HG02610 (cell line): ENCODE data around the gene NFATC1.

Source experiments
- ATAC-seq: cut with Tn5 transposase; IDR thresholded peaks from one replicate; pipeline ENCODE4 v1.9.1; 2021; ENCODE audit warnings: mild to moderate bottlenecking, moderate library complexity; ENCODE audit not compliant: unreplicated experiment

The NFATC1 gene

GRCh38 chr18:79529991-79530390, 134.3 kb downstream of the NFATC1 start:
- no peak for ATAC-seq

- no peak for ATAC-seq
Measured at GRCh38 chr18:79530821-79531220, 135.1 kb downstream of the NFATC1 start.

- no peak for ATAC-seq
Measured at GRCh38 chr18:79531386-79531785, 135.7 kb downstream of the NFATC1 start.

GRCh38 chr18:79531926-79532312, 136.2 kb downstream of the NFATC1 start:
- no peak for ATAC-seq

- no peak for ATAC-seq
Measured at GRCh38 chr18:79532313-79533007, 136.7 kb downstream of the NFATC1 start.

- ATAC-seq = no peak
Measured at GRCh38 chr18:79533146-79533545, 137.4 kb downstream of the NFATC1 start.

- no peak for ATAC-seq
Measured at GRCh38 chr18:79533591-79533990, 137.9 kb downstream of the NFATC1 start.

- ATAC-seq = no peak
Measured at GRCh38 chr18:79534356-79534755, 138.6 kb downstream of the NFATC1 start.

GRCh38 chr18:79537758-79538157, 142.0 kb downstream of the NFATC1 start:
- ATAC-seq = no peak

- ATAC-seq = no peak
Measured at GRCh38 chr18:79538635-79539034, 142.9 kb downstream of the NFATC1 start.

- no peak for ATAC-seq
Measured at GRCh38 chr18:79540161-79540903, 144.6 kb downstream of the NFATC1 start.

GRCh38 chr18:79540904-79541282, 145.2 kb downstream of the NFATC1 start:
- no peak for ATAC-seq

GRCh38 chr18:79542213-79542612, 146.5 kb downstream of the NFATC1 start:
- ATAC-seq = no peak

- no peak for ATAC-seq
Measured at GRCh38 chr18:79542876-79543750, 147.4 kb downstream of the NFATC1 start.

GRCh38 chr18:79543861-79544385, 148.2 kb downstream of the NFATC1 start:
- ATAC-seq = no peak

GRCh38 chr18:79544386-79544963, 148.7 kb downstream of the NFATC1 start:
- no peak for ATAC-seq

- no peak for ATAC-seq
Measured at GRCh38 chr18:79545255-79545654, 149.5 kb downstream of the NFATC1 start.

GRCh38 chr18:79545736-79546171, 150.0 kb downstream of the NFATC1 start:
- no peak for ATAC-seq

GRCh38 chr18:79546781-79547272, 151.1 kb downstream of the NFATC1 start:
- ATAC-seq = no peak

GRCh38 chr18:79547413-79548076, 151.8 kb downstream of the NFATC1 start:
- ATAC-seq = no peak
